Endothelial cell of umbilical vein (primary cell): ENCODE results near the gene PARN. TPM values are rescaled to one million over a fixed set of nuclear protein-coding genes. Genes with fewer than 3 reads are reported as not detected.

Experiments used
- BruUV-seq: library from RNA; stranded (reverse); fragments of 400-500 nt; replicated peaks from 2 replicates; lab custom pipeline; 2021; lab: Mats Ljungman, UMichigan
- CTCF ChIA-PET: fragments of 300-600, 350-600 bp; sonication (Branson Sonifier 250); formaldehyde crosslinking; loops from one replicate; lab custom pipeline; 2021; ENCODE audit warnings: antibody characterized with exemption, inconsistent platforms; lab: Charles Lee
- POLR2A ChIA-PET: fragments of 300-600, 350-600 bp; sonication (Branson Sonifier 250); formaldehyde crosslinking; loops from one replicate; lab custom pipeline; 2021; ENCODE audit warnings: antibody characterized with exemption, inconsistent platforms; lab: Charles Lee
- DNase-seq: peaks from one replicate; pipeline ENCODE4 v3.0.0-alpha.2; 2011; ENCODE audit warnings: low read depth, low spot score
- FAIRE-seq: peaks from 2 replicates; lab custom pipeline; 2011; peaks lifted over from hg19 to GRCh38; lab: Jason Lieb, UNC
- H2AFZ ChIP-seq: 2 replicates; pipeline ENCODE4 v1.6.0; 2012; ENCODE audit warnings: low read depth, low read length, control low read depth, inconsistent platforms
- H3K27ac ChIP-seq: 2 replicates; pipeline ENCODE4 v1.5.1; 2011; ENCODE audit warnings: low read depth, mild to moderate bottlenecking, control low read depth, low read length, moderate library complexity; ENCODE audit not compliant: insufficient read depth
- H3K27me3 ChIP-seq, 2 experiments: 2 replicates each; pipeline versions ENCODE4 v1.6.0 to v1.6.1; 2011; ENCODE audit warnings: low read length in 2 of 2, mixed read lengths in 1 of 2; ENCODE audit not compliant: control insufficient read depth in 2 of 2, insufficient read depth in 2 of 2
- H3K36me3 ChIP-seq, 2 experiments: 2 replicates in 1 of 2; 3 replicates in 1 of 2; pipeline ENCODE4 v1.5.1; 2011; ENCODE audit warnings: low read length in 2 of 2, mild to moderate bottlenecking in 1 of 2, moderate library complexity in 1 of 2; ENCODE audit not compliant: control insufficient read depth in 2 of 2, insufficient read depth in 2 of 2; ENCODE audit errors: extremely low read depth in 1 of 2
- H3K4me1 ChIP-seq: 3 replicates; pipeline ENCODE4 v1.5.1; 2011; ENCODE audit warnings: mild to moderate bottlenecking, low read length; ENCODE audit not compliant: control insufficient read depth, insufficient read depth; ENCODE audit errors: extremely low read depth
- H3K4me2 ChIP-seq: 2 replicates; pipeline ENCODE4 v1.6.1; 2011; ENCODE audit warnings: low read length, control low read depth, mixed read lengths; ENCODE audit not compliant: insufficient read depth
- H3K4me3 ChIP-seq, 3 experiments: fragments of 200-600 bp in 1 of 3; sonication (generic), shearing (Covaris generic) in 1 of 3; replicated peaks in 1 of 3; 2 replicates each; pipeline ENCODE4 v1.5.1; 2011 to 2016; ENCODE audit warnings: control low read depth in 3 of 3, low read length in 3 of 3, mild to moderate bottlenecking in 2 of 3, inconsistent platforms in 1 of 3, low read depth in 1 of 3, moderate library complexity in 1 of 3; ENCODE audit not compliant: insufficient read depth in 1 of 3
- H3K79me2 ChIP-seq: 2 replicates; pipeline ENCODE4 v1.6.0; 2012; ENCODE audit warnings: low read length, inconsistent platforms; ENCODE audit not compliant: control insufficient read depth, insufficient read depth
- H3K9ac ChIP-seq: replicated peaks from 2 replicates; pipeline ENCODE3; 2011; ENCODE audit warnings: low read length, control low read depth; ENCODE audit not compliant: insufficient read depth; ENCODE audit errors: extremely low read depth
- H3K9me1 ChIP-seq: replicated peaks from 3 replicates; pipeline ENCODE4 v1.6.0; 2011; ENCODE audit warnings: mild to moderate bottlenecking, low read length; ENCODE audit not compliant: control insufficient read depth, insufficient read depth; ENCODE audit errors: extremely low read depth
- H3K9me3 ChIP-seq: replicated peaks from 2 replicates; pipeline ENCODE4 v1.5.1; 2012; ENCODE audit warnings: low read length, inconsistent platforms; ENCODE audit not compliant: control insufficient read depth, insufficient read depth
- H4K20me1 ChIP-seq: replicated peaks from 2 replicates; pipeline ENCODE3; 2011; ENCODE audit warnings: mild to moderate bottlenecking, low read length; ENCODE audit not compliant: control insufficient read depth, insufficient read depth; ENCODE audit errors: extremely low read depth
- CTCF ChIP-seq, 2 donors: IDR thresholded peaks; 1 replicate in 1 of 2; 2 replicates in 1 of 2; pipeline ENCODE4 v1.5.1; 2011; ENCODE audit warnings: low read length in 2 of 2, mild to moderate bottlenecking in 2 of 2, moderate library complexity in 2 of 2, control low read depth in 1 of 2, inconsistent platforms in 1 of 2, low read depth in 1 of 2; ENCODE audit not compliant: insufficient read depth in 1 of 2; ENCODE audit errors: extremely low read depth in 1 of 2
- EZH2 ChIP-seq: IDR thresholded peaks from 2 replicates; pipeline ENCODE4 v1.6.1; 2012; ENCODE audit warnings: borderline replicate concordance, low read depth, mild to moderate bottlenecking, moderate library complexity, low read length, inconsistent platforms; ENCODE audit not compliant: severe bottlenecking
- FOS ChIP-seq: IDR thresholded peaks from 2 replicates; pipeline ENCODE4 v1.6.1; 2011; ENCODE audit warnings: mild to moderate bottlenecking, low read length, moderate library complexity, borderline replicate concordance; ENCODE audit not compliant: insufficient read depth
- GATA2 ChIP-seq: IDR thresholded peaks from 2 replicates; pipeline ENCODE4 v1.7.0; 2011; ENCODE audit warnings: low read depth, mild to moderate bottlenecking, moderate library complexity, mixed read lengths, low read length; ENCODE audit not compliant: insufficient read length, insufficient read depth
- JUN ChIP-seq: IDR thresholded peaks from 2 replicates; pipeline ENCODE4 v1.6.1; 2011; ENCODE audit warnings: borderline replicate concordance, low read depth; ENCODE audit not compliant: insufficient read length, insufficient read depth
- MAX ChIP-seq: IDR thresholded peaks from 2 replicates; pipeline ENCODE4 v1.6.1; 2011; ENCODE audit not compliant: insufficient read depth, insufficient read length
- MYC ChIP-seq: IDR thresholded peaks from one replicate; pipeline ENCODE4 v1.6.1; 2011; ENCODE audit warnings: mild to moderate bottlenecking, low read depth, low read length
- POLR2A ChIP-seq: IDR thresholded peaks from 2 replicates; pipeline ENCODE4 v1.6.1; 2012; ENCODE audit warnings: low read depth, mild to moderate bottlenecking, control low read depth, low read length
- POLR2AphosphoS5 ChIP-seq: IDR thresholded peaks from 2 replicates; pipeline ENCODE4 v1.6.1; 2012; ENCODE audit warnings: low read depth, mild to moderate bottlenecking, control low read depth, low read length, moderate library complexity; ENCODE audit not compliant: insufficient read depth
- dilution Hi-C: fragments of 300-500 bp; cut with MboI; formaldehyde crosslinking; loops from one replicate; pipeline ENCODE4 v1.15.0; 2019; ENCODE audit warnings: low sequenced_read_pairs; ENCODE audit not compliant: extremely low pct_ligation_motif_present
- intact Hi-C: fragments of 100-400 bp; cut with micrococcal nuclease; formaldehyde crosslinking; loops from one replicate; pipeline ENCODE4 v1.10.0; 2022
- polyA plus RNA-seq, 4 experiments: library from polyadenylated mRNA; depleted of rRNA in 3 of 4; stranded (reverse) in 3 of 4; unstranded in 1 of 4; fragments of >200 nt; gene quantifications; 2 replicates each; pipeline versions ENCODE4 v1.2.1 to v1.2.3, GENCODE V29; 2011 to 2012; ENCODE audit warnings: missing spikeins in 1 of 4
- total RNA-seq: library from RNA; stranded (reverse); gene quantifications from 2 replicates; pipeline ENCODE4 v1.2.3, GENCODE V29; 2021

The PARN gene
- total and polyA plus RNA-seq, 2 donors (not counting 3 experiments of a cell fraction or from before 2014, with no cell fraction given) = 16.9 to 24.6 TPM

GRCh38 chr16:14641926-14642325 lies 11.9 kb upstream of the PARN start:
- FAIRE-seq (no peak), DNase-seq (no peak)
- intact Hi-C loops (no loop called here), dilution Hi-C loops (no loop called here)
- Histone ChIP-seq H3K4me2 (no peak overlapping the region), H3K27me3 (no peaks in the 10 kb centered on the region), H3K9ac (no peak overlapping the region), H4K20me1 (peaks cover 5% of the 10 kb centered on the region), H3K36me3 (peaks cover 8 to 22% of the 10 kb centered on the region in 2 experiments), H3K27ac (no peak overlapping the region), H3K4me3 (no peak overlapping the region), H3K79me2 (peaks cover 72% of the 10 kb centered on the region), H3K9me1 (no peaks in the 10 kb centered on the region), H2AFZ (no peak overlapping the region), H3K9me3 (no peaks in the 10 kb centered on the region), H3K4me1 (no peaks in the 10 kb centered on the region)
- TF ChIP-seq JUN = no peak
- no peak for TF ChIP-seq MYC
- no peak for TF ChIP-seq MAX
- TF ChIP-seq EZH2 = no peak
- TF ChIP-seq POLR2A = no peak
- TF ChIP-seq POLR2AphosphoS5 = no peak
- TF ChIP-seq GATA2 = no peak
- no peak for TF ChIP-seq CTCF (IDR thresholded peaks at IDR 0.05; ENCODE audit: extremely low read depth in 1 of 2, insufficient read depth in 1 of 2, low read depth in 1 of 2, low read length in 2 of 2)
- TF ChIP-seq FOS = no peak
- ChIA-PET CTCF (no interaction called here), POLR2A (no interaction called here)
- no TSS peak for BruUV-seq
